Right forelimb (tissue), 1 donor: ENCODE data around the gene CALCA.

Source experiments
- DNase-seq: peaks from one replicate; pipeline ENCODE4 v3.0.0-alpha.2; 2018

The CALCA gene

DNA sequence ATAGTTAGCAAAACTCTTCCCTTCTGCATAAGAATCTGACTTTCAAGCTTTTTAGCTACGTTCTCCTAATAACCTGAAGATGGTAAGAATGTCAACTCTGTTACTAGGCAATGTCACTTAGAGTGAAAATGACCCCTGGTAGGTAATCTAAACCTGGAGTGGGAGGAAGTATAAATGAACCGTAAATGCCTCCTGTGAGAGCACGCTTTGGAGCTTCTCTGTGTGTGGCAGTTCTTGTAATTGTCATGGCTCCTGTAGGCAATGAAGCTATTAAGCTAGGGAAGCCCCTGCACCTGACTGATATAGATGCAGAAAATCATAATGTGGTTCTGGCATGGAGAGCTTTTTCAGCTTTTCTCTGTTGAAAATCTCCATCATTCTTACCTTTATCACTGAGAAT lies 29.4 kb downstream of the CALCA start:
- DNase-seq, result no peak

DNA sequence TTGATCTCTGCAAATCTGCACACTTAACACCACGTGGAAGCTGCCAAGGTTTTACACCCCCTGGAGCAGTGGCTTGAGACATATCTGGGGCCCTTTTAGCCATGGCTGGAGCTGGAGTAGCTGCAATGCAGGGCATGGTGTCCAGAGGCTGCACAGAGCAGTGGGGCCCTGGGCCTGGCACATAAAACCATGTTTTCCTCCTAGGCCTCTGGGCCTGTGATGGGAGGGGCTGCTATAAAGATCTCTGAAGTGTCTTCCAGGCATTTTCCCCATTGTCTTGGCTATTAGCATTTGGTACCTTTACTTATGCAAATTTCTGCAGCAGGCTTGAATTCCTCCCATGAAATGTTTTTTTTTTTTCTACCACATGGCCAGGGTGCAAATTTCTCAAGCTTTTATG lies 33.2 kb downstream of the CALCA start:
- no peak for DNase-seq

DNA sequence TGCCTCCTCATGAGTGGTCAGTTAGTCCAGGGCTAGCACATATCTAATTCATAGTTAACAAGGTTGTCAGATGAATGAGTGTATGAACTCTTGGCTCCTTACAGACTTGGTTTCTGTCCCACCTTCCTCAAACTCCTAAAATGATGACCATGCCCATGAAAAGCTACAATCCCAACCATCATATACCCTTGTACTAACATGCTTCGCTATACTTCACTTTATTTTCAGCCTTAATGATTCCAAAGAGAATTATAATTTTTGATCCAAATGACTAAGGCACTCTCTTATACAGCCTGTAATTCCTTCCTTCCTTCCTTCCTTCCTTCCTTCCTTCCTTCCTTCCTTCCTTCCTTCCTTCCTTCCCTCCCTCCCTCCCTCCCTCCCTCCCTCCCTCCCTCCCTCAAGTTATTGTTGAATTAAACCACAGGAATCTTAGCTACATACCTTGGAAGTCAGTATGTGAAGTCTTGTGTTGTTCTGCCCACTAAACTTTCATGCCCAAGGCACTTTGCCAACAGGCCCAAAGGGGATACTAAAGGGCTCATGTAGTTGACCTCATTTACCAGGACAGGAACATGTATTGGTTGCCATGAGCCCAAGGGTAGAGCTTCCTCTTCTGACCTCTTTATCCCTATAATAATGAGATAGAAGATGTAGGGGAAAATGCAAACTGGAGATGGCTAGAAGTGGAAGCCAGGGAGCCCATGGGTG lies 37.4 kb downstream of the CALCA start:
- DNase-seq, result no peak

DNA sequence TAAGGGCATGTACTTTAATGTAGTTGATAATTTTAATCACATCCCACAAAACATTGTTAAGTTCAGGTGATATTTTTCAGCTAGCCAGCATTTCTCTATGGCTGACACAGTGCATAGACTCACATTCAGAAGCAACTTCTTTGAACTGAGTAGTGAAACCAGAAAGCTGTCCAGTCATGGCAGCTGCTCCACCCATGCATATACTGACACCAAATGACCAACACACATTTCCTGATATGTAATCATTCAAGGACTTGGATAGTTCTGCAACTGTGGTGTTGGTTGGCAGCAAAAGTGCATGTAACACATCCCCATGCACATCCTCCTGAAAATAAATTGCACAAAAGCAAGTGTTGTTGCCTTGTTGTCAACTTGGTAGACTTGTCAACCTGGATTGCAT lies 39.7 kb downstream of the CALCA start:
- DNase-seq, result no peak

DNA sequence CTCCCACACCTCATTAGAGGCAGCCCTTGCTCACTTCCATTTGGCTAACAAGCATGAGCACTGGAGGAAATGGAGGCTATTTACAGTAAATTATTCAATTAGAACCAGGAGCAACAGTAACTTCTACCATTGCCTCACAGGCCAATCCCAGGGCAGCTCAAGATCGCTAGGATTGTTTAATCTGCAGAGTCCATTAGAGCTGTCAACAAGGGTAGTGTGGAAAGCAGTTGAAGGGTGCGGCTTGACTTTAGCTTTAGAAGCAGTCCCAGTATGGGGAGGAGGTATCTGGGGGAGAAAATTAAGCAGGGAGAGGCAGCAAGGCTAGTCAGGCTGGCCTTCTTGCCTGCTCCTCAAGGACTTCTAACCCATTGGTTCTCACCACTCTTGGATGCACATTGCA lies 41.8 kb downstream of the CALCA start:
- no peak for DNase-seq

DNA sequence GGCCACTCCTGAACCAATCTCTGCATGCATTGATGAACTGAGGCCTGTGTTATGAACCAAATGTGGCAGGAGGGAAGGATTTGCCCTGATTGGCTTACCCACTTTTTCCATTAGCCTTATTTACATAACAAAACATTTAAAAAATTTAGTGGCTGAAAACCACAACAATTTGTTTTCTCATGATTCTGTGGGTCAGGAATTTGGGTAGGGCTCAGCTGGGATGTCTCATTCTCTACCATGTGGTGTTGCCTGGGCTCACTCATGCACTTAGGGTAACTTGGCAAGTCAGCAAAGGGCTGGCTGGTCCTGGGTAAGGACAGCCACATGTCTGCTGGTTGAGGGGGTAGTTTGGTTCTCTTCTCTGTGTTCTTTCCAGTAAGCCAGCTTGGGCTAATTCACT lies 45.0 kb downstream of the CALCA start:
- DNase-seq, result no peak

DNA sequence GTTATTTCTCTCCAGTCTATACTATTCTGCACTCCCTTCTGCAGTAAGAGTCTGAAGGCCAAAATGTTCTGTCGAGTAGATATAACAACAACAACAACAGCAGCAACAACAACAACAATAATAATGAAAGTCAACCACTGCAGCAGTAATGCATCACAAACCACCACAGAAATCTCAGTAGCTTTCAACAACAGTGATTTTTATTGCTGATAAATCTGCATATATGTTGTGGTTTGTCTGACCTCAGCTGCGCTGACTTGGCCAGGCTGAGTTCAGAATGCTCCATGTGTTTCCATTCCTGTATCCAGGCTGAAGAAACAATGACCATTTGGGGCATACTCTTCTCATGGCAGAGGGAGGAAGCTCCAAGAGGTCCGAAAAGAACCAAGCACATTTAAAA lies 47.8 kb downstream of the CALCA start:
- no peak for DNase-seq
